Central memory CD8-positive, alpha-beta T cell (primary cell): Measurements from ENCODE around the gene CHRDL2.

Experiments
- ATAC-seq: fragments of 150-1000 bp; cut with Tn5 transposase; replicated peaks from 2 replicates; pipeline ENCODE4 v1.10.0; 2022; ENCODE audit warnings: mild to moderate bottlenecking, moderate FRiP score, moderate number of reproducible peaks; ENCODE audit not compliant: poor library complexity, severe bottlenecking; ENCODE audit errors: extremely low read depth
- DNase-seq, 2 donors: peaks; one replicate each; pipeline ENCODE4 v3.0.0; 2021; ENCODE audit warnings: low spot score in 2 of 2
- H3K27ac Mint-ChIP-seq: one replicate; pipeline ENCODE4 v1.8.0; 2022; ENCODE audit warnings: low read depth, mild to moderate bottlenecking, moderate library complexity, mixed read lengths
- H3K27me3 Mint-ChIP-seq: one replicate; pipeline ENCODE4 v1.8.0; 2022; ENCODE audit warnings: mixed read lengths
- H3K36me3 Mint-ChIP-seq: one replicate; pipeline ENCODE4 v1.8.0; 2022; ENCODE audit warnings: mild to moderate bottlenecking, moderate library complexity, mixed read lengths; ENCODE audit not compliant: insufficient read depth
- H3K4me1 Mint-ChIP-seq: one replicate; pipeline ENCODE4 v1.8.0; 2022; ENCODE audit warnings: mixed read lengths
- H3K4me3 Mint-ChIP-seq: one replicate; pipeline ENCODE4 v1.8.0; 2022; ENCODE audit warnings: mild to moderate bottlenecking, moderate library complexity, mixed read lengths
- H3K9me3 Mint-ChIP-seq: one replicate; pipeline ENCODE4 v1.8.0; 2022; ENCODE audit warnings: mixed read lengths

The CHRDL2 gene

DNA sequence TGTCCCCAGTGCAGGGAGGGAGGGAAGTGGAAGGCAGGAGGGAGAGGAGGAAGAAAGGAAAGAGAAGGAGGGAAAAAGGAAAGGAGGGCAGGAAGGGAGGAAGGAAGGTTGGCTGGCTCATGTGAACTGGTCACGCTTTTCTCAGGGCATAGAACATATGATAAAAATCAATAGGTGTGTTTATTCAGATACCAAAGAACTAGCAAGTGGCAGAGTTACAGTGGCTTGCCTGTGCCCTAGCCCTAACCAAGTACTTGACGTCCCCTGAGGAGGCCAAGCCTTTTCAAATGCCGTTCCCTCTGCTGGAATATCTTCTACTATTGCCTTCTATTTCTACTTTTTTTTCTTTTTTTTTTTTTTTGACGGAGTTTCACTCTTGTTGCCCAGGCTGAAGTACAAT is 33.5 kb downstream of the CHRDL2 start:
- no peak overlapping the region for H3K27ac Mint-ChIP-seq
- no peaks in the 10 kb centered on the region for H3K36me3 Mint-ChIP-seq
- no peak overlapping the region for H3K4me3 Mint-ChIP-seq

DNA sequence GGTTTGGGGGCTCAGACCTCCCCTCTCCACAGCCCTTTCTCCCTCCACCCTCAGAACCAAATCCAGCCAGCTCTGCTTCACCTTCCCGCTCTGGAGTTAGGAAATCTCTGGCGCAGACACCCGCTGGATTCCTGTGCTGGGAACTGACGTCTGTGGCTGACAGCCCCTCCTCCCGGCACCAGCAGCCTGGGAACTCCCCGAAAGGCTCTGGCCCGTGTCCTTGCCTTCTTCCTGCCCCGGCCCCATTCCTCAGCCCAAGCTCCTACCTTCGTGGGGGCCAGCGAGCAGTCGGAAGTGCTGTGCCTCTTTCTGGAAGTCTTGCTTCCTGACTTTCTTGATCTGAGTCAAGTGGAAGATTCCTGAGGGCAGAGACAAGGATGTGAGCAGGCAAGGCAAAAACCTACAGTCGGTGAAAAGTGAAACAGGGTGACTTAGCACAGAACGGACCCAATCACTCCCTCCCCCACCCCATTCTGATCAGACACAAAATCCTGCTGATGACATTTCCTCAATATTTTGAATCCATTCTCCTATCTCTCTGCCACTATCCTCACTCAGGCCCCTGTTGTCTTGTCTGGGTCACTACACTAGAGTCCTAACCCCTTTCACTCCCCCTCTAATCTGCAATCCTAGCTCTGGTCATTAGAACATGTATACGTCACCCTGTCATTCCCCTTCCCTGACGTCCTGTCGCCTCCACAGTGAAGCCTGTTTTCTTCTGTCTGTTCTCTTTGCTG is 34.1 kb downstream of the CHRDL2 start:
- no peak for ATAC-seq
- H3K9me3 Mint-ChIP-seq = no peaks in the 10 kb centered on the region
- H3K4me1 Mint-ChIP-seq = no peaks in the 10 kb centered on the region
- H3K27me3 Mint-ChIP-seq = peaks cover 29% of the 10 kb centered on the region
- H3K4me3 Mint-ChIP-seq = no peak overlapping the region
- no peaks in the 10 kb centered on the region for H3K36me3 Mint-ChIP-seq
- H3K27ac Mint-ChIP-seq = no peak overlapping the region
- no peak for DNase-seq

More for the DNA sequence above, 33.5 kb downstream of the CHRDL2 start:
- no peaks in the 10 kb centered on the region for H3K4me1 Mint-ChIP-seq
- H3K9me3 Mint-ChIP-seq = no peaks in the 10 kb centered on the region
- no peak for DNase-seq
- no peak for ATAC-seq
- peaks cover 29% of the 10 kb centered on the region for H3K27me3 Mint-ChIP-seq

DNA sequence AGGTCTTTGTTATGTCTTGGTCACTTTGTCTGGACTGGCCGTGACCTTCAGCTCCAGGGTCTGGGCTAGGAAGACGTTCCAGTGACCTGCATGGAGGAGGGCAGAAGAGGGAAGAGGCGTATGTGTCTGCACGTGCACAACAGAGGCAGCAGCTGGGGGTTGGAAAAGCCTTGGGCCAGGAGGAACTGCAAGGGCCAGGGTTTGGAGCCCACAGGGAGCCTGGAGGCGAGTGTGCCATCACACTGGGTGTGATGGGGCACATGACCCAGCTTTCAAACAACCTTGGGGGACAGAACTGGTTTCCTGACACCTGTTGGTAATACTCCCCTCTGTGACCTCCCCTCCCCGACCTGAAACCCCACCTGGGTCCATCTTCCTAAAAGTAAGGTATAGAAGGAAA is 34.7 kb downstream of the CHRDL2 start:
- no peak overlapping the region for H3K27ac Mint-ChIP-seq
- ATAC-seq (no peak), DNase-seq (no peak)
- H3K4me3 Mint-ChIP-seq = no peak overlapping the region
- H3K9me3 Mint-ChIP-seq = no peaks in the 10 kb centered on the region
- no peaks in the 10 kb centered on the region for H3K4me1 Mint-ChIP-seq
- no peaks in the 10 kb centered on the region for H3K36me3 Mint-ChIP-seq
- peaks cover 29% of the 10 kb centered on the region for H3K27me3 Mint-ChIP-seq

DNA sequence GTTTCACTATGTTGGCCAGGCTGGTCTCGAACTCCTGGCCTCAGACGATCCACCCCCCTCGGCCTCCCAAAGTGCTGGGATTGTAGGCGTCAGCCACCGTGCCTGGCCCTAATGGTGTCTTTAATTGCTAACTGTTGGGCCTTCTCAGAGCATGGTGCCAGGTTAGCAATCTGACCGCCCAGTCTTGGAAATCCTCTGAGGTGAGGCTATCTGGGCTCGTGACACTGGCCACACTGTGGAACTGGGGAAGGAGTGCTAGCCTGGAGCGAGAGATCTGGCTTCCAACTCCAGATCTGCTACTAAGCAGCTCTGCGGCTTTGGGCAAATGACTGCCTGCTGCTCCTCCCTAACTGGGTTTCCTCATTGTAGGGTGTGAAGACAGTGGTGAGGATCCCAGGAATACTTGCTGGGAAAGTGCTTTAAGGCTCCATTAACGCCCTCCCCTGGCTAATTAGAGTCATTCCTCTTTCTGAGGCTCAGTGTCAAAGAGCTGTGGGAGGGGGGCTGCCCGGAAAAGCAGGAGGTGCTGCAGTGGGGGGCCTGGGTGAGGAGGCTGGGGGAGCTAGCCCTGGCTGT is 35.4 kb downstream of the CHRDL2 start:
- DNase-seq = no peak
- no peak overlapping the region for H3K4me3 Mint-ChIP-seq
- peaks cover 29% of the 10 kb centered on the region for H3K27me3 Mint-ChIP-seq
- H3K9me3 Mint-ChIP-seq = no peaks in the 10 kb centered on the region
- H3K27ac Mint-ChIP-seq = no peak overlapping the region
- no peak for ATAC-seq
- no peaks in the 10 kb centered on the region for H3K36me3 Mint-ChIP-seq
- no peaks in the 10 kb centered on the region for H3K4me1 Mint-ChIP-seq

DNA sequence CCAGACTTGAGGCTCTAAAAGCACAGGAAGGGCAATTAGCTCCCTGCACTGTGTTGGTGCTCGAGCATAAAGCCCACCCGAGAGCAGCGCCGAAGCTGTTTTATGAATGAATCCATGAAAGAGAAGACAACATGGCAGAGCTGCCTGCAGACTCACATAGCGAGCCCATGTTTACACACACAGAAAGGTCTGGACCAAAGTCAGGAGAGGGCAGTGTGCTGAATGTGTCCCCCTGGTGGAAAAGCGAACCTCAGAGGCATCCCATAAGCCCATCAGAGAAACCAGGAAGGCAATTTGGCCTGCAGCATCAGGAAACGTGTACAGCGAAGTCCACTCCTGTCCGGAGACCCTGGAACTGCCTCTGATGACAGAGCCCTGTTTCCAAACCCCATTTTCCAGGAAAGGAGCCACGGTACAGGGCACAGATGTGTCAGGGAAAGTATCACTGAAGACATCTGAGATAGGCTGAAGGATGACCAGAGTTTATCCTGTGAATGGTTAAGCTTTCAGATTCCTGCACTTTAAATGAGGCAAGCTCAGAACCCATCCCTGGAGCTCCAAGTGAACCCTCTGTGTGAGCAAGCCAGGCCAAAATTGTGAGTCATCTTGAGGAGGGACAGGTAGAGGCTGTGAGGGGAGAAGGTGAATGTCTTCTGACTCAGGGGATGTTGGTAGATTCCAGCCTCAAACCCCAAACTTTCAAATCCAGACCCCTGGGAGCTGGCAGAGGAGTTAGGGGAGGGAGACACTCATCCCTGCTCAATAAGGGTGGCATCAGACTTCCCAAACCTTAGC is 36.9 kb downstream of the CHRDL2 start:
- H3K9me3 Mint-ChIP-seq = no peaks in the 10 kb centered on the region
- H3K4me3 Mint-ChIP-seq = no peak overlapping the region
- no peak for ATAC-seq

DNA sequence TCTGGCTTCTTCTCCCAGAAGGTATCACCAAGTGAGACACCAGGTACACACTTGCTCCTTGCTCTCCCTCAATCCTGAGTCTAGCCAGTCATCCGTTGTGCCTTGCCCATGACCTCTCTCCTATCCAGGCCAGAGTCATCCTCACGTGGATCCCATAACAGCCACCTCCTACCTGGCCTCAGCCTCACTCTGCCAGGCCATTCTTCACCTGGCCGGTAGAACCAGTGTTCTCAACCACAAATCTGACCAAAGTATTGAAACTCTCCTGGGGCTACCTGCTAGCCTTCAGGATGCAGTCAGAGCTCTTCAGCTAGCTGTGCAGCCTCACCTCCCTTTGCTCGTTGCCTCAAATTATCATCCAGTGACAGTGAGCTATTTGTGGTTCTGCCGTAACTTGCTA is 37.7 kb downstream of the CHRDL2 start:
- no peak for ATAC-seq
- no peak overlapping the region for H3K27ac Mint-ChIP-seq
- no peak for DNase-seq
- no peaks in the 10 kb centered on the region for H3K36me3 Mint-ChIP-seq
- H3K4me1 Mint-ChIP-seq = no peaks in the 10 kb centered on the region
- peaks cover 29% of the 10 kb centered on the region for H3K27me3 Mint-ChIP-seq
- H3K9me3 Mint-ChIP-seq = no peaks in the 10 kb centered on the region
- no peak overlapping the region for H3K4me3 Mint-ChIP-seq

More for the DNA sequence above, 36.9 kb downstream of the CHRDL2 start:
- Mint-ChIP-seq H3K27me3 (peaks cover 29% of the 10 kb centered on the region), H3K27ac (no peak overlapping the region), H3K4me1 (no peaks in the 10 kb centered on the region), H3K36me3 (no peaks in the 10 kb centered on the region)
- DNase-seq = no peak

DNA sequence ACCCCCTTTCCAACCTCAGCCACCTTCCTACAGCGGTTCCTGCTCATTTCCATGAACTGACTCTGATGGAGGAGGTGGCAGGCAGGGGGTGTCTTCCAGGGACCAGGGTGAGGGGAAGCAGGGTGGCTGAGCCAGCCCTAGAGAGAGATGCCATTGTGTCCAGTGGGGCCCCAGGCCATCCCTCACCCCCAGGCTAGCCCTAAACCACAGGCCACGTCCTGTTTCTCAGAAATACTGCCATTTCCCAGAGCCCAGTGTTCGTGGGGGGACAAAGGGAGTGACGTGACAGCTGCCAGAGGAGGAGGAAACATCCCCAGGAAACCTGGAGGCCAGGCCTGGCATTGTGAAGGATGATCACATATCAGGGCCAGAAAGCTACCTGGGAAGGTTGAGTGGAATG is 39.5 kb downstream of the CHRDL2 start:
- H3K27ac Mint-ChIP-seq = no peak overlapping the region
- peaks cover 22% of the 10 kb centered on the region for H3K27me3 Mint-ChIP-seq
- ATAC-seq (no peak), DNase-seq (no peak)
- H3K4me1 Mint-ChIP-seq = no peaks in the 10 kb centered on the region
- no peaks in the 10 kb centered on the region for H3K9me3 Mint-ChIP-seq
- no peak overlapping the region for H3K4me3 Mint-ChIP-seq
- H3K36me3 Mint-ChIP-seq = no peaks in the 10 kb centered on the region

DNA sequence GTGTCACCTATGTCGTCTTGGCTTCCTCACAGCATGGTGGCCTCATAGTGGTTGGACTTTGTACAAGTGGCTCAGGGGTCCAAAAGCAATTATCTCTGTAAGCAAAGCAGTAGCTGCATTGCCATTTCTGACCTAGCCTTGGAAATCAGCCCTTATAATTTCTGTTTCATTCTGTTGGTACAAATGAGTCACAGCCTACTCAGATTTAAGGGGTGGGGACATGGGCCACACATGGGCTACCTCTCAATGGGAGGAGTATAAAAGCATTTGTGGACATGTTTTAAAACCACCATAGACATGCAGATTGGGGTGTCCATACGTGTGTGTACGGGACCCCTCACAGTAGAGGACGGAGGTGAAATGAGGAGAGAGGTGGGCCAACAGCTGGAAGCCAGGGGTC is 41.6 kb downstream of the CHRDL2 start:
- DNase-seq (no peak), ATAC-seq (no peak)
- Mint-ChIP-seq H3K27ac (no peak overlapping the region), H3K9me3 (no peaks in the 10 kb centered on the region), H3K4me1 (no peaks in the 10 kb centered on the region), H3K4me3 (no peak overlapping the region), H3K36me3 (no peaks in the 10 kb centered on the region), H3K27me3 (peaks cover 13% of the 10 kb centered on the region)

DNA sequence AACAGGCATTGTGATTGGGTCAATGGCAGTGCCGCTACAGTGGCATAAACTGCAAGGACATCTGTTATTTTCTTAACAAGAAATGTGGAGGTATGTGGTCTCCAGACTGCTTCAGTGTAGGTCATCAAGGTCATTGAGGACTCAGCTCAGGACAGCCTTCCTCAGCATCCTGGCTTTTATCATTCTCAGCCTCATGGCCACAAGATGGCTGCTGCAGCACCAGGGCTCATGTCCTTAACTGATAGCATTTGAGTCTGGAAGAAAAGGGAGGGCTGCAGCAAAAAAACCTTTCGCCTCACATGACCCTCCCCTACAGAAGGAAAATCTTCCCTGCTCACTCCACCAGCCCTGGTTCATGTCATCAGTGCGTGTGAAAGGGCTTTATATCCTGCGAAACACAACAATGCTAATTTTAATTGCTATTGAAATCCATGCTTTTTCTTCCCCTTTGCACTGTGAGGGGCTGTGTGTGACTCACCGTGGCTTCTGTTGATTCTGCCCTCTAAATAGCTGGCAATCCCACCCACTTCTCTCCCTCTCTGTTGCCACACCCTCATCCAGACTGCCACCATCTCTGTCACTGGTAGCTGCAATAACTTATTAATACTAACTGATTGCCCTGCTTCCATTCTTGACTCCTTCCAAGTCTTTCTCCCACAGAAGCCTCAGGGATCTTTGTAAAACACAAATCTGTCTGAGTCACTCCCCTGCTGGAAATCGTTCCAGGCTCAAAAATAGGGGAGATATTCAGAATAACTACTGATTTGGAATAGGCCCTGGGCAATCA is 43.8 kb downstream of the CHRDL2 start:
- no peak for DNase-seq
- peaks cover 10% of the 10 kb centered on the region for H3K27me3 Mint-ChIP-seq
- H3K9me3 Mint-ChIP-seq = no peaks in the 10 kb centered on the region
- no peaks in the 10 kb centered on the region for H3K4me1 Mint-ChIP-seq
- H3K27ac Mint-ChIP-seq = no peak overlapping the region
- H3K4me3 Mint-ChIP-seq = no peak overlapping the region
- no peaks in the 10 kb centered on the region for H3K36me3 Mint-ChIP-seq
- no peak for ATAC-seq

DNA sequence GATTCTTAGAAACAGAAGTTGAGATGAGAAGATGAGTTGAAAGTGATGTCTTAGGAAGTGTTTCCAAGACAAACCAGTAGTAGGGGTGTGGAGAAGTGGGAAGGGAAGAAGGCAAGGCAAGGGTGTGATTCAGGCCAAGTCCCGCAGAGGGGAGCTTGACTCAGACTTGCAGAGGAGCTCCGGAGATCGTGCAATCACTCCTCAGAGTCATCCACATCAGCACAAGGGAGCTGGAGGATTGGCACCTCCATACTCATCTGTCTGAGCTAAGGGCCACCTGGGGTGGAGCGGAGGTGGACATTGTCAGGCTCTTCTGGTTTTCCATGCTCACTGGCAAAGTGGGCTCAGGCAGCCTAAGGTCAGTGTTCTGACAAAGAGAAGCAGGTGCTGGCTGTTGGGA is 44.4 kb downstream of the CHRDL2 start:
- no peaks in the 10 kb centered on the region for H3K9me3 Mint-ChIP-seq
- ATAC-seq = no peak
- H3K27me3 Mint-ChIP-seq = peaks cover 16% of the 10 kb centered on the region
- DNase-seq = no peak
- H3K4me1 Mint-ChIP-seq = no peaks in the 10 kb centered on the region
- H3K27ac Mint-ChIP-seq = no peak overlapping the region
- H3K36me3 Mint-ChIP-seq = no peaks in the 10 kb centered on the region
- no peak overlapping the region for H3K4me3 Mint-ChIP-seq

DNA sequence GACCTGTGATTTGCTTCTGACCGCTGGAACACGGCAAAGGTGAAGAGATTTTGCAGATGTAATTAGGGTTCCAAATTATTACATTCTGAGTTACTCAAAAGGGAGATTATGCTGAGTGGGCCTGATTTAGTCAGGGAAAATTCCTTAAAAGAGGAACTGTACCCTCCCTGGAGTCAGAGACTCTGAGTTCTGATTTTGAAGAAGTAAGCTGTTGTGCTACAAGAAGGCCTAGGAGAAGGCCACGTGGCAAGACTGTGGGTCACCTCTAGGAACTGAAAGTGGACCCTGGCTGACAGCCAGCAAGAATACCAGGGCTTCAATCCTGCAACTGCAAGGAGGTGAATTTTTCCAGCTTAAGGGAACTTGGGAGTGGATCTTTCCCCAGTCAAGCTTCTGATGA is 45.3 kb downstream of the CHRDL2 start:
- H3K27ac Mint-ChIP-seq = no peak overlapping the region
- H3K9me3 Mint-ChIP-seq = no peaks in the 10 kb centered on the region
- ATAC-seq (no peak), DNase-seq (no peak)
- peaks cover 25% of the 10 kb centered on the region for H3K27me3 Mint-ChIP-seq
- H3K4me3 Mint-ChIP-seq = no peak overlapping the region
- no peaks in the 10 kb centered on the region for H3K4me1 Mint-ChIP-seq
- H3K36me3 Mint-ChIP-seq = no peaks in the 10 kb centered on the region

DNA sequence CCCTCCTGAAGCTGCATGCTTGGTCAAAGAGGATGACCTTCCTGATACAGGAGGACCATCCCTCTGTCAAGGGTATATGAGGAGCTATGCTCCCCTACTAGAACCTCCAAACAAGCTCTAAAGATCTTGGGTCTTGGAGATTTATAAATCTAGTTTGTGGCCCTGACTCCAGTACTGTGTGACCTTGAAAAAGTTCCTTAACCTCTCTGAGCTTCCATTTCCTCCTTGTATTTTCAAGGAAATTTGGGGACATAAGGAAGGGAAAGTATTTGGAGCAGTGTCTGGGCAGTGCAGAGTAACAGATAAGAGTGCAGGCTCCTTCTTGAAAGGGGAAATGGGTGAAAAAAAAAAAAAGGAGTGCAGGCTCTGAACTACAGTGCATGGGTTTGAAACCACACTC is 45.9 kb downstream of the CHRDL2 start:
- peaks cover 29% of the 10 kb centered on the region for H3K27me3 Mint-ChIP-seq
- no peak overlapping the region for H3K27ac Mint-ChIP-seq
- no peaks in the 10 kb centered on the region for H3K9me3 Mint-ChIP-seq
- H3K4me1 Mint-ChIP-seq = no peaks in the 10 kb centered on the region
- DNase-seq (no peak), ATAC-seq (no peak)
- H3K36me3 Mint-ChIP-seq = no peaks in the 10 kb centered on the region
- no peak overlapping the region for H3K4me3 Mint-ChIP-seq
